ENCODE data around the gene LDLRAD3. TPM values are rescaled to one million over a fixed set of nuclear protein-coding genes. Genes with fewer than 3 reads are reported as not detected.

LDLRAD3 gene
- total RNA-seq, 2 experiments from 2014 or later = not detected

- intact Hi-C loops (cut with micrococcal nuclease; ENCODE audit: unreplicated experiment) = no loop called here
- Histone ChIP-seq H3K79me2 (ENCODE audit: insufficient read depth, low read depth, low read length) (no peaks in the 10 kb centered on the region), H3K27ac (ENCODE audit: low read depth, low read length, poor library complexity, severe bottlenecking) (no peak overlapping the region), H4K20me1 (ENCODE audit: insufficient read depth, low read length) (no peaks in the 10 kb centered on the region), H3K9me3 (ENCODE audit: low read length) (no peaks in the 10 kb centered on the region), H3K4me3 (ENCODE audit: low read depth, low read length, poor library complexity, severe bottlenecking) (no peak overlapping the region), H3K36me3 (ENCODE audit: insufficient read depth, low read length) (no peaks in the 10 kb centered on the region), H3K9me2 (ENCODE audit: insufficient read depth, low read length) (no peaks in the 10 kb centered on the region), H3K4me1 (ENCODE audit: insufficient read depth, low read length, poor library complexity, severe bottlenecking) (no peaks in the 10 kb centered on the region), H3K4me2 (ENCODE audit: low read length) (no peak overlapping the region), H2AFZ (ENCODE audit: low read length) (no peak overlapping the region)
- TF ChIP-seq EZH2phosphoT487 (IDR thresholded peaks at IDR 0.05; ENCODE audit: borderline replicate concordance, low read depth, low read length) = no peak
- no peak for TF ChIP-seq CTCF (conservative IDR thresholded peaks at IDR 0.05; ENCODE audit: low read length)
- ChIA-PET POLR2A (no interaction called here), CTCF (ENCODE audit: unreplicated experiment) (no interaction called here)
- BruUV-seq (replicated peaks) = no TSS peak
- no peak for DNase-seq (ENCODE audit: low spot score)
Observed at GRCh38 chr11:35943309-35943708, 553 bp upstream of the LDLRAD3 start.

GRCh38 chr11:35944503-35945136 lies 758 bp downstream of the LDLRAD3 start:
- ChIA-PET CTCF (ENCODE audit: unreplicated experiment) (no interaction called here), POLR2A (no interaction called here)
- TF ChIP-seq CTCF (conservative IDR thresholded peaks at IDR 0.05; ENCODE audit: low read length) (no peak), EZH2phosphoT487 (IDR thresholded peaks at IDR 0.05; ENCODE audit: borderline replicate concordance, low read depth, low read length) (no peak)
- DNase-seq (ENCODE audit: low spot score) = no peak
- intact Hi-C loops (cut with micrococcal nuclease; ENCODE audit: unreplicated experiment) = no loop called here
- Histone ChIP-seq H3K4me3 (ENCODE audit: low read depth, low read length, poor library complexity, severe bottlenecking) (no peak overlapping the region), H3K79me2 (ENCODE audit: insufficient read depth, low read depth, low read length) (no peaks in the 10 kb centered on the region), H3K9me3 (ENCODE audit: low read length) (no peaks in the 10 kb centered on the region), H3K4me2 (ENCODE audit: low read length) (no peak overlapping the region), H2AFZ (ENCODE audit: low read length) (no peak overlapping the region), H4K20me1 (ENCODE audit: insufficient read depth, low read length) (no peaks in the 10 kb centered on the region), H3K27ac (ENCODE audit: low read depth, low read length, poor library complexity, severe bottlenecking) (no peak overlapping the region), H3K4me1 (ENCODE audit: insufficient read depth, low read length, poor library complexity, severe bottlenecking) (no peaks in the 10 kb centered on the region), H3K36me3 (ENCODE audit: insufficient read depth, low read length) (no peaks in the 10 kb centered on the region), H3K9me2 (ENCODE audit: insufficient read depth, low read length) (no peaks in the 10 kb centered on the region)
- no TSS peak for BruUV-seq (replicated peaks)

- no peaks in the 10 kb centered on the region for H3K79me2 ChIP-seq (ENCODE audit: insufficient read depth, low read depth, low read length)
- intact Hi-C loops (cut with micrococcal nuclease; ENCODE audit: unreplicated experiment) = no loop called here
Observed at GRCh38 chr11:35945137-35945518, 1.3 kb downstream of the LDLRAD3 start.

More at GRCh38 chr11:35945137-35945518, 1.3 kb downstream of the LDLRAD3 start:
- no TSS peak for BruUV-seq (replicated peaks)
- Histone ChIP-seq H3K4me2 (ENCODE audit: low read length) (no peak overlapping the region), H2AFZ (ENCODE audit: low read length) (no peak overlapping the region), H3K27ac (ENCODE audit: low read depth, low read length, poor library complexity, severe bottlenecking) (no peak overlapping the region), H3K4me3 (ENCODE audit: low read depth, low read length, poor library complexity, severe bottlenecking) (no peak overlapping the region), H3K36me3 (ENCODE audit: insufficient read depth, low read length) (no peaks in the 10 kb centered on the region), H3K9me3 (ENCODE audit: low read length) (no peaks in the 10 kb centered on the region), H3K9me2 (ENCODE audit: insufficient read depth, low read length) (no peaks in the 10 kb centered on the region), H3K4me1 (ENCODE audit: insufficient read depth, low read length, poor library complexity, severe bottlenecking) (no peaks in the 10 kb centered on the region), H4K20me1 (ENCODE audit: insufficient read depth, low read length) (no peaks in the 10 kb centered on the region)
- TF ChIP-seq CTCF (conservative IDR thresholded peaks at IDR 0.05; ENCODE audit: low read length) (no peak), EZH2phosphoT487 (IDR thresholded peaks at IDR 0.05; ENCODE audit: borderline replicate concordance, low read depth, low read length) (no peak)
- no peak for DNase-seq (ENCODE audit: low spot score)
- POLR2A ChIA-PET = no interaction called here
- CTCF ChIA-PET (ENCODE audit: unreplicated experiment) = no interaction called here
